ENCODE measurements around the gene BCL2L2.

BCL2L2 gene

DNA sequence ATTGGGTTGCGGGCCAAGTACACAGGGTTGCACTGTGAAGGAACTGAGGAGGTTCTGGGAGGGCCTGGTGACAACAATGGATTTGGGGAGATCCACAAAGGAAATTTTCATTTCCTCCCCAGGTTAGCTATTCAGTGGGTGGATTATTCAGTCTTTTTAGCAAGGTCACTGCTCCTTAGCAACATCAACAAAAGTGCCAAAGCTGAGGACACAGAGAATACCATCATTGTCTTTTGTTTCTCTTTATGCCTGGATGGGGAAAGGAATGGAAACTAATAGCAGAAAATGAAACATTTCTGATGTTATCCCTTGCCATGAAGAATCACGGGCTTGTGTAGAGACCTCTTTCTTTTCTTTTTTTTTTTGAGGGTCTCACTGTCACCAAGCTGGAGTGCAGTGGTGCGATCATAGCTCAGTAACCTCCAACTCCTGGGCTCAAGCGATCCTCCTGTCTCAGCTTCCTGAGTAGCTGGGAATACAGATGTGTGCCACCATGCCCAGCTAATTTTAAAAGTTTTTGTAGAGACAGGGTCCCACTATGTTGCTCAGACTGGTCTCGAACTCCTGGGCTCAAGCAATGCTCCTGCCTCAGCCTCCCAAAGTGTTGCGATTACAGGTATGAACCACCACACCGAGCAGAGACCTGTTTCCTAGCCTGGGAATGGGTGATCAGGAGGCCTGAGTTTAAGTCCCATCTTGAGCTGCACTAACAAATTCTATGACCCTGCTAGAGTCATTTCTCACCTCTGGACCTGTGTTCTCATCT, 10.4 kb upstream of the BCL2L2 start:
- no peaks in the 10 kb centered on the region for H3K36me3 ChIP-seq (ENCODE audit: control insufficient read depth, insufficient read depth, low read length)
- H3K4me2 ChIP-seq (ENCODE audit: low read length) = no peak overlapping the region
- H3K9ac ChIP-seq = no peak overlapping the region

DNA sequence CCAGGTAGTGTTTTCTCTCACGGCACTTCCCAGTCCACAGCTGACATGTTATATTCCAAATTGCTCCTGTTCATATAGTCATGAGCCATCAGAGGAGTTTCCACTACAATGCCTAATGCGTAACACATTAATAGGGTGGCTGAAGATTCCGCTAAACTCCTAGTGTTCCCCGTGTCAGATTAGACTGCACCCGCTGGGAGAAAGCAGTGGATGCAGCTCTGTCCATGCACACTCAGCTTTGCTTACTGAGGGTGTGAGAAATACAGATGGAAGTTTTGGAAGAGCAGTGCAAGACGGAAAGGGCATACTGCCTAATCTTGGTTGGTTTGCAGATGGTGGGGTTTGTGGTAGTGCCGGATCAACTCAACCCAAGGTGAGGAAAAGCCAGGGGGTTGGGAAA, 9.5 kb upstream of the BCL2L2 start:
- Histone ChIP-seq H3K27ac (no peak overlapping the region), H3K9me3 (ENCODE audit: control insufficient read depth, low read length) (no peaks in the 10 kb centered on the region), H3K4me1 (peaks cover 9% of the 10 kb centered on the region), H3K79me2 (no peaks in the 10 kb centered on the region), H3K4me2 (ENCODE audit: low read length) (no peak overlapping the region), H2AFZ (no peak overlapping the region), H3K36me3 (ENCODE audit: control insufficient read depth, insufficient read depth, low read length) (no peaks in the 10 kb centered on the region), H3K9ac (no peak overlapping the region), H3K27me3 (ENCODE audit: control insufficient read depth, insufficient read depth, low read length) (no peaks in the 10 kb centered on the region), H3K4me3 (ENCODE audit: low read depth, low read length) (no peak overlapping the region)
- TF ChIP-seq, protein P1, sequence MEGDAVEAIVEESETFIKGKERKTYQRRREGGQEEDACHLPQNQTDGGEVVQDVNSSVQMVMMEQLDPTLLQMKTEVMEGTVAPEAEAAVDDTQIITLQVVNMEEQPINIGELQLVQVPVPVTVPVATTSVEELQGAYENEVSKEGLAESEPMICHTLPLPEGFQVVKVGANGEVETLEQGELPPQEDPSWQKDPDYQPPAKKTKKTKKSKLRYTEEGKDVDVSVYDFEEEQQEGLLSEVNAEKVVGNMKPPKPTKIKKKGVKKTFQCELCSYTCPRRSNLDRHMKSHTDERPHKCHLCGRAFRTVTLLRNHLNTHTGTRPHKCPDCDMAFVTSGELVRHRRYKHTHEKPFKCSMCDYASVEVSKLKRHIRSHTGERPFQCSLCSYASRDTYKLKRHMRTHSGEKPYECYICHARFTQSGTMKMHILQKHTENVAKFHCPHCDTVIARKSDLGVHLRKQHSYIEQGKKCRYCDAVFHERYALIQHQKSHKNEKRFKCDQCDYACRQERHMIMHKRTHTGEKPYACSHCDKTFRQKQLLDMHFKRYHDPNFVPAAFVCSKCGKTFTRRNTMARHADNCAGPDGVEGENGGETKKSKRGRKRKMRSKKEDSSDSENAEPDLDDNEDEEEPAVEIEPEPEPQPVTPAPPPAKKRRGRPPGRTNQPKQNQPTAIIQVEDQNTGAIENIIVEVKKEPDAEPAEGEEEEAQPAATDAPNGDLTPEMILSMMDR (IDR thresholded peaks at IDR 0.05) = no peak

More for the DNA sequence above, 10.4 kb upstream of the BCL2L2 start:
- no peaks in the 10 kb centered on the region for H3K9me3 ChIP-seq (ENCODE audit: control insufficient read depth, low read length)
- TF ChIP-seq, protein P1 (IDR thresholded peaks at IDR 0.05) = no peak
- H3K4me3 ChIP-seq (ENCODE audit: low read depth, low read length) = no peak overlapping the region
- no peaks in the 10 kb centered on the region for H3K27me3 ChIP-seq (ENCODE audit: control insufficient read depth, insufficient read depth, low read length)
- no peak overlapping the region for H2AFZ ChIP-seq
- no peak overlapping the region for H3K27ac ChIP-seq
- peaks cover 9% of the 10 kb centered on the region for H3K4me1 ChIP-seq
- no peaks in the 10 kb centered on the region for H3K79me2 ChIP-seq

DNA sequence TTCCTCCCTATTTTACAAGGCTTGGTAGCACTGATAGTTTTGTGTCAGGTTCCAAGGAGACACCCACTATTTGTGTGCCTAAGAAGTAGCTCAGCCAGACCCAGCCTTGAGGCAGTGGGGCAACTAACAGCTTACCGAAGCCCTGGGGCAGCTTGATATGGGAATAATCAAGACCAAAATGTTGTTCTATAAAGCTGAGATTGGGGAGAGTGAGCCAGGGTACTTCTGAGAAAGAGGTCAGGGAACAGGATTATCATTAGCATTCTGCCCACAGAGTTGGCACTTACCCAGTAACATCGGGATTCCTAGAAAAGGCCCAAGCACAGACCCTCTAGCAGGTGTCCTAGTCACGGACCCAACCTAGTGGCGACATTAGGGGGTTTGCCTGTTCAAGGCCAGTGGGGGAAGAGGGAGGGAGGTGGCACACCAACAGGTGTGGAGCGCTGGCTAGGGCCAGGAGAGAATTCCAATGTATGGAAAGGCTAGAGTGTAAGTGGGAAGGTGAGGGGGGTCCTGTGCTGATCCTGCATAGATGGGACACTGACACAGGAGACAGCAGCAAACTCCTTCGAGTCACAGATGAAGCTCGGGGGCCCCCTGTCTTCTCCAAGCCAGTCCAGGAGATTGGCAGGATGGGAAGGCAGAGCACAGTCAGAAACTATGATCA, 8.9 kb upstream of the BCL2L2 start:
- Histone ChIP-seq H3K36me3 (ENCODE audit: control insufficient read depth, insufficient read depth, low read length) (no peaks in the 10 kb centered on the region), H2AFZ (no peak overlapping the region), H3K9ac (no peak overlapping the region), H3K4me3 (ENCODE audit: low read depth, low read length) (no peak overlapping the region), H3K27ac (no peak overlapping the region), H3K9me3 (ENCODE audit: control insufficient read depth, low read length) (no peaks in the 10 kb centered on the region), H3K4me1 (peaks cover 10% of the 10 kb centered on the region), H3K4me2 (ENCODE audit: low read length) (no peak overlapping the region), H3K79me2 (no peaks in the 10 kb centered on the region), H3K27me3 (ENCODE audit: control insufficient read depth, insufficient read depth, low read length) (no peaks in the 10 kb centered on the region)
- TF ChIP-seq, protein P1 (IDR thresholded peaks at IDR 0.05) = no peak

DNA sequence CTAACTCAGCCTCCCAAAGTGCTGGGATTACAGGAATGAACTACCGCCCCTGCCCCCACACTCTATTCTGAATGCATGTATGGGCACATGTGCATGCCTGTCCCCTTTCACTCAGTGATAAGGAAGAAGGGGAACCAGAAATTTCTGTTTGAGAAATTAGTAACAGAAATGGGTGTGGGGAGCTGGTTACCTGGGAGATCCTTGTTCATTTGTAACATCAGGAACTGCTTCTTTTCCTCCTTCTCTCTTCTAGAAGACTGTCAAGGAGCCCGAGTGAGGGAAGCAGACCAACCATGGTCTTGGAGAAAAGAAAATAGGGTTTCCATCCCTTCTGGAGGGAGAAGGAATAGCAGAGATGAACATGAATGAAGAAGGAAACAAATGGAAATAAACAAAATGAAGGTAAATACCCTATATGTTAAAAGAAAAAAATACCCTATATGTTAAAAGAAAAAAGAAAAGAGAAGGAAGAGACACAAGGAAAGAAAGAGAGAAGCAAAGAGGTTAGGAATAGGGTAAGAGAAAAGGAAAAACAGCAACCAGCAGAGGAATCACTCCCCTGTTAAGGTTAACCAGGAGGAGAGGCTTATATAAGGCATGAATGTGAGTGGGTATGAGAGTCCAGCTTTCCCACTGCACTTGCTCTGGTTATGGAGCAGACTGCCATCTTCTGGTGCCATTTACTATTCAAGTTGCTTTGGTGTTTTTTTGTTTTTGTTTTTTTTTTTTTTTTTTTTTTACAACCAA, 7.2 kb upstream of the BCL2L2 start:
- no peak overlapping the region for H3K4me2 ChIP-seq (ENCODE audit: low read length)
- no peaks in the 10 kb centered on the region for H3K27me3 ChIP-seq (ENCODE audit: control insufficient read depth, insufficient read depth, low read length)
- no peak overlapping the region for H3K4me3 ChIP-seq (ENCODE audit: low read depth, low read length)
- no peaks in the 10 kb centered on the region for H3K36me3 ChIP-seq (ENCODE audit: control insufficient read depth, insufficient read depth, low read length)
- H3K9me3 ChIP-seq (ENCODE audit: control insufficient read depth, low read length) = no peaks in the 10 kb centered on the region
- no peak overlapping the region for H3K9ac ChIP-seq
- TF ChIP-seq, protein P1 (IDR thresholded peaks at IDR 0.05) = peak; percentile 16
- no peaks in the 10 kb centered on the region for H3K79me2 ChIP-seq
- peak overlapping the region; percentile 6 for H3K27ac ChIP-seq
- no peak overlapping the region for H2AFZ ChIP-seq
- peaks cover 11% of the 10 kb centered on the region for H3K4me1 ChIP-seq

All from parathyroid adenoma (tissue), 2 donors.